ENCODE data around the gene NEFH.

Gene NEFH

DNA sequence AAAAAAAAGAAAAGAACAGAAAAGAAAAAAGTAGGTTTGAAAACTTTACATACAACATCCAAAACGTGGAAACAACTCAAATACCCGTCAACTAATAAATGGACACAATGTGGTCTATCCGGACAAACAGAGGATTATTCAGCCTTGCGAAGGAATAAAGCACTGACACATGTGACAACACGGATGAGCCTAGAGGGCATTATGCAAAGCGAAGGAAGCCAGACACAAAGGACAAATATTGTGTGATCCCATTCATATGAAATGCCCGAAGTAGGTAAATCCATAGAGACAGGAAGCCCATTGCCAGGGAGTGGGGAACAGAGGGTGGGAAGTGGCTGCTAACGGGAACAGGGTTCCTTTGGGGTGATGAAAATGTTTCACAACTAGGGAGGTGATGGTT lies 29.8 kb upstream of the NEFH start:
- Histone ChIP-seq H4K12ac (ENCODE audit: low read depth, low read length) (no peak overlapping the region), H2AK5ac (ENCODE audit: low read length) (no peak overlapping the region), H4K91ac (ENCODE audit: low read depth, low read length) (no peak overlapping the region), H3K79me1 (ENCODE audit: low read length) (no peaks in the 10 kb centered on the region), H2AFZ (ENCODE audit: insufficient read depth, low read length, poor library complexity) (no peak overlapping the region), H2BK120ac (ENCODE audit: insufficient read depth, low read length, poor library complexity) (no peak overlapping the region), H3K27ac (ENCODE audit: low read depth, low read length) (no peak overlapping the region), H2BK12ac (ENCODE audit: low read length) (no peak overlapping the region), H2BK5ac (ENCODE audit: low read depth, low read length, poor library complexity) (no peak overlapping the region), H4K8ac (ENCODE audit: low read depth, low read length) (no peak overlapping the region), H3K36me3 (ENCODE audit: control insufficient read depth in 1 of 2, insufficient read depth in 2 of 2, low read length in 2 of 2) (no peaks in the 10 kb centered on the region), H3K23ac (ENCODE audit: low read length) (no peak overlapping the region), H3K27me3 (ENCODE audit: insufficient read depth, low read length) (no peaks in the 10 kb centered on the region), H3K18ac (ENCODE audit: low read length) (no peak overlapping the region), H3K4me3 (ENCODE audit: low read depth, low read length) (no peak overlapping the region), H3K4ac (ENCODE audit: low read depth, low read length) (no peak overlapping the region), H3K9ac (ENCODE audit: low read length) (no peak overlapping the region), H3K9me3 (ENCODE audit: insufficient read depth, low read depth, low read length) (no peaks in the 10 kb centered on the region), H3K4me1 (ENCODE audit: control insufficient read depth in 1 of 2, insufficient read depth in 2 of 2, low read length in 2 of 2) (no peaks in the 10 kb centered on the region), H3K14ac (ENCODE audit: low read length) (no peak overlapping the region), H3K79me2 (ENCODE audit: control insufficient read depth, insufficient read depth, low read length, poor library complexity) (no peaks in the 10 kb centered on the region), H3K4me2 (ENCODE audit: low read length) (no peak overlapping the region)
- no CpG with 5 or more reads among the region's 8 CpGs for WGBS (ENCODE audit: extremely low coverage, insufficient coverage, insufficient read length)
- no peak for DNase-seq

DNA sequence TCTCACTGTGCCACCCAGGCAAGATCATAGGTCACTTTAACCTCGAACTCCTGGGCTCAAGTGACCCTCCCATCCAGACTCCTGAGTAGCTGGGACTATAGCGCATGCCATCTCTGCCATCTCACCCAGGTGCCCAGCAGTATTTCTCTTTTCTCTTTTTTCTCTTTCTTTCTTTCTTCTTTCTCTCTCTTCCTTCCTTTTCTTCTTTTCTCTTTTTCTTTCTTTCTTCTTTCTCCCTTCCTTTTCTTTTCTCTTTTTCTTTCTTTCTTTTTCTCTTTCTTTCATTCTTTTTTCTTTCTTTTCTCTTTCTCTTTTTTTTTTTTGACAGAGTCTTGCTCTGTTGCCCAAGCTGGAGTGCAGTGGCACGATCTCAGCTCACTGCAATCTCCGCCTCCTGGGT lies 28.2 kb upstream of the NEFH start:
- no peak overlapping the region for H3K23ac ChIP-seq (ENCODE audit: low read length)
- no peak overlapping the region for H3K14ac ChIP-seq (ENCODE audit: low read length)
- no peak overlapping the region for H3K4me2 ChIP-seq (ENCODE audit: low read length)
- no peaks in the 10 kb centered on the region for H3K27me3 ChIP-seq (ENCODE audit: insufficient read depth, low read length)
- no peak overlapping the region for H2AK5ac ChIP-seq (ENCODE audit: low read length)
- H3K9me3 ChIP-seq (ENCODE audit: insufficient read depth, low read depth, low read length) = no peaks in the 10 kb centered on the region
- H3K79me1 ChIP-seq (ENCODE audit: low read length) = no peaks in the 10 kb centered on the region
- no peak overlapping the region for H3K4me3 ChIP-seq (ENCODE audit: low read depth, low read length)
- H3K79me2 ChIP-seq (ENCODE audit: control insufficient read depth, insufficient read depth, low read length, poor library complexity) = no peaks in the 10 kb centered on the region
- WGBS (ENCODE audit: extremely low coverage, insufficient coverage, insufficient read length) = no CpG with 5 or more reads among the region's 4 CpGs
- no peak overlapping the region for H3K27ac ChIP-seq (ENCODE audit: low read depth, low read length)
- no peak overlapping the region for H2BK12ac ChIP-seq (ENCODE audit: low read length)
- no peak overlapping the region for H2BK5ac ChIP-seq (ENCODE audit: low read depth, low read length, poor library complexity)
- no peak overlapping the region for H2BK120ac ChIP-seq (ENCODE audit: insufficient read depth, low read length, poor library complexity)
- no peaks in the 10 kb centered on the region for H3K36me3 ChIP-seq (ENCODE audit: control insufficient read depth in 1 of 2, insufficient read depth in 2 of 2, low read length in 2 of 2)
- H4K8ac ChIP-seq (ENCODE audit: low read depth, low read length) = no peak overlapping the region
- no peak overlapping the region for H3K4ac ChIP-seq (ENCODE audit: low read depth, low read length)
- DNase-seq = no peak
- no peak overlapping the region for H3K9ac ChIP-seq (ENCODE audit: low read length)
- H4K12ac ChIP-seq (ENCODE audit: low read depth, low read length) = no peak overlapping the region
- no peak overlapping the region for H3K18ac ChIP-seq (ENCODE audit: low read length)
- H3K4me1 ChIP-seq (ENCODE audit: control insufficient read depth in 1 of 2, insufficient read depth in 2 of 2, low read length in 2 of 2) = no peaks in the 10 kb centered on the region
- H4K91ac ChIP-seq (ENCODE audit: low read depth, low read length) = no peak overlapping the region
- H2AFZ ChIP-seq (ENCODE audit: insufficient read depth, low read length, poor library complexity) = no peak overlapping the region

DNA sequence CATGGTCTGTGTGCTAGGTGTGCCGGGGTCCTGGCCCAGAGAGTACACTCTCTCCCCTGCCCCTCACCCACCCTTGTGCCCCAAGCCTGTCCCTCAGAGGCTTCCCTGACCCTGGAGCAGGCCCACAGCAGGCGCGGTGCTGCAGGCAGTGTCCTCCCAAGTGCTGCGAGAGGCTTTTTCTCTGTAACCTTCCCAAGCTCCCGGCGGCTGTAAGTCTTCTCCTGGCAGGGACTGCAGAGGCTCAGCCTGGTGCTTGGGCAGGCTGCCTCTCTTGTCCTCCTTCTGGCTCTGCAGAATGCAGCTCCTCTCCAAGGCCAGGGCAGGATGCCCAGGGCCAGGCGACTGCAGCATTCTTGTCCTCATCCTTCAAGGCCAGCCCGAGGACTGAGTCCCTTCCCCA lies 25.7 kb upstream of the NEFH start:
- H3K79me1 ChIP-seq (ENCODE audit: low read length) = no peaks in the 10 kb centered on the region

DNA sequence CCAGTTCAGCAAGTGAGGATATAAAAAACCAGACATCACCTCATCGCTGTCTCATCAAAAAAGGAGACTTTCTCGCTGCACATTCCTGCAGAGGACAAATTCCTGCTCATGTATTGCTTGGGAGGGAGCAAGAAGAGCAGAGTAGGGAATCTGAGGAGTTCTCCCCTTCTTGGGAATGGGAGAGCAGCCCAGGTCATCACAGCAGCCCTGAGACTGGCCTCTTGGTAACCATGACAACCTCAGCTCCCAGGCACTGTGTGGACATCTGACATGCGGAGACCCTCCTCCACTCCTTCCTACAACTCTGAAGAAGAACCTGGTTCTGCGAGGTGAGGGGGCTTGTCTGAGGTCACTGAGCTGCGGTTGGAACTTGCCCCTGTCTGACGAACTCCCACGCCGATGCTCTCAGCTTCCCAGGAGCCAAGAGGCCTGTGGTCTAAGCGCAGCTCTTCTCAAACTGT lies 23.8 kb upstream of the NEFH start:
- Histone ChIP-seq H4K91ac (ENCODE audit: low read depth, low read length) (no peak overlapping the region), H2BK12ac (ENCODE audit: low read length) (no peak overlapping the region), H3K27me3 (ENCODE audit: insufficient read depth, low read length) (no peaks in the 10 kb centered on the region), H3K4me1 (ENCODE audit: control insufficient read depth in 1 of 2, insufficient read depth in 2 of 2, low read length in 2 of 2) (no peaks in the 10 kb centered on the region), H3K9me3 (ENCODE audit: insufficient read depth, low read depth, low read length) (no peaks in the 10 kb centered on the region), H2BK120ac (ENCODE audit: insufficient read depth, low read length, poor library complexity) (no peak overlapping the region), H3K14ac (ENCODE audit: low read length) (no peak overlapping the region), H2BK5ac (ENCODE audit: low read depth, low read length, poor library complexity) (no peak overlapping the region), H3K79me1 (ENCODE audit: low read length) (no peaks in the 10 kb centered on the region), H2AFZ (ENCODE audit: insufficient read depth, low read length, poor library complexity) (no peak overlapping the region), H3K4ac (ENCODE audit: low read depth, low read length) (no peak overlapping the region), H3K27ac (ENCODE audit: low read depth, low read length) (no peak overlapping the region), H3K4me2 (ENCODE audit: low read length) (no peak overlapping the region), H3K79me2 (ENCODE audit: control insufficient read depth, insufficient read depth, low read length, poor library complexity) (no peaks in the 10 kb centered on the region), H3K4me3 (ENCODE audit: low read depth, low read length) (no peak overlapping the region), H3K9ac (ENCODE audit: low read length) (peak overlapping the region; percentile 74), H4K12ac (ENCODE audit: low read depth, low read length) (no peak overlapping the region), H3K23ac (ENCODE audit: low read length) (no peak overlapping the region), H3K36me3 (ENCODE audit: control insufficient read depth in 1 of 2, insufficient read depth in 2 of 2, low read length in 2 of 2) (no peaks in the 10 kb centered on the region), H3K18ac (ENCODE audit: low read length) (no peak overlapping the region), H4K8ac (ENCODE audit: low read depth, low read length) (no peak overlapping the region), H2AK5ac (ENCODE audit: low read length) (no peak overlapping the region)
- WGBS (ENCODE audit: extremely low coverage, insufficient coverage, insufficient read length) = no CpG with 5 or more reads among the region's 9 CpGs
- DNase-seq = no peak

More for the DNA sequence above, 25.7 kb upstream of the NEFH start:
- H3K4me1 ChIP-seq (ENCODE audit: control insufficient read depth in 1 of 2, insufficient read depth in 2 of 2, low read length in 2 of 2) = no peaks in the 10 kb centered on the region
- no peak overlapping the region for H3K9ac ChIP-seq (ENCODE audit: low read length)
- H3K18ac ChIP-seq (ENCODE audit: low read length) = no peak overlapping the region
- H3K27ac ChIP-seq (ENCODE audit: low read depth, low read length) = no peak overlapping the region
- no peaks in the 10 kb centered on the region for H3K9me3 ChIP-seq (ENCODE audit: insufficient read depth, low read depth, low read length)
- no peak overlapping the region for H2AFZ ChIP-seq (ENCODE audit: insufficient read depth, low read length, poor library complexity)
- no peaks in the 10 kb centered on the region for H3K79me2 ChIP-seq (ENCODE audit: control insufficient read depth, insufficient read depth, low read length, poor library complexity)
- no peak overlapping the region for H2BK12ac ChIP-seq (ENCODE audit: low read length)
- H4K12ac ChIP-seq (ENCODE audit: low read depth, low read length) = no peak overlapping the region
- no peak overlapping the region for H4K91ac ChIP-seq (ENCODE audit: low read depth, low read length)
- no peak overlapping the region for H3K4ac ChIP-seq (ENCODE audit: low read depth, low read length)
- H3K27me3 ChIP-seq (ENCODE audit: insufficient read depth, low read length) = no peaks in the 10 kb centered on the region
- DNase-seq = no peak
- WGBS (ENCODE audit: extremely low coverage, insufficient coverage, insufficient read length) = no CpG with 5 or more reads among the region's 8 CpGs
- no peak overlapping the region for H2AK5ac ChIP-seq (ENCODE audit: low read length)
- no peaks in the 10 kb centered on the region for H3K36me3 ChIP-seq (ENCODE audit: control insufficient read depth in 1 of 2, insufficient read depth in 2 of 2, low read length in 2 of 2)
- H3K14ac ChIP-seq (ENCODE audit: low read length) = no peak overlapping the region
- H3K4me2 ChIP-seq (ENCODE audit: low read length) = no peak overlapping the region
- no peak overlapping the region for H3K4me3 ChIP-seq (ENCODE audit: low read depth, low read length)
- no peak overlapping the region for H3K23ac ChIP-seq (ENCODE audit: low read length)
- H4K8ac ChIP-seq (ENCODE audit: low read depth, low read length) = no peak overlapping the region
- no peak overlapping the region for H2BK120ac ChIP-seq (ENCODE audit: insufficient read depth, low read length, poor library complexity)
- no peak overlapping the region for H2BK5ac ChIP-seq (ENCODE audit: low read depth, low read length, poor library complexity)

Measured in trophoblast cell (in vitro differentiated cells and primary cell).